Hindlimb muscle (tissue), 1 donor: ENCODE data around the gene FOXO3. TPM values are rescaled to one million over a fixed set of nuclear protein-coding genes. Genes with fewer than 3 reads are reported as not detected.
"Not testable (repeated sequence)": the region's sequence is repeated elsewhere in the genome, so short reads cannot be mapped to it uniquely, and the experiment has no call there.

Experiments
- DNase-seq: peaks from one replicate; pipeline ENCODE4 v3.0.0-alpha.2; 2013
- polyA plus RNA-seq: library from polyadenylated mRNA; unstranded; fragments of 120-200 nt; gene quantifications from one replicate; pipeline ENCODE4 v1.2.1, GENCODE V29; 2013; ENCODE audit not compliant: insufficient read length

FOXO3 gene
- polyA plus RNA-seq, 1 donor: 35.1 TPM

- DNase-seq: no peak
Observed at GRCh38 chr6:108630050-108630714, 69.5 kb downstream of the FOXO3 start.

- DNase-seq: no peak
Observed at GRCh38 chr6:108632441-108632840, 71.7 kb downstream of the FOXO3 start.

GRCh38 chr6:108633436-108633835 lies 72.7 kb downstream of the FOXO3 start:
- DNase-seq: no peak

GRCh38 chr6:108635505-108636226 lies 74.9 kb downstream of the FOXO3 start:
- no peak for DNase-seq

- no peak for DNase-seq
Observed at GRCh38 chr6:108637963-108638362, 77.2 kb downstream of the FOXO3 start.

GRCh38 chr6:108638993-108639392 lies 78.3 kb downstream of the FOXO3 start:
- DNase-seq: no peak

GRCh38 chr6:108640104-108640503 lies 79.4 kb downstream of the FOXO3 start:
- DNase-seq: no peak

- no peak for DNase-seq
Observed at GRCh38 chr6:108643184-108643583, 82.5 kb downstream of the FOXO3 start.

GRCh38 chr6:108644252-108644651 lies 83.5 kb downstream of the FOXO3 start:
- DNase-seq: no peak

GRCh38 chr6:108648191-108648590 lies 87.5 kb downstream of the FOXO3 start:
- DNase-seq: no peak

GRCh38 chr6:108650325-108650724 lies 89.6 kb downstream of the FOXO3 start:
- DNase-seq: no peak

- no peak for DNase-seq
Observed at GRCh38 chr6:108650781-108651180, 90.1 kb downstream of the FOXO3 start.

- DNase-seq: peak; percentile 70
Observed at GRCh38 chr6:108651340-108652227, 90.9 kb downstream of the FOXO3 start.

- DNase-seq: no peak
Observed at GRCh38 chr6:108652375-108652774, 91.7 kb downstream of the FOXO3 start.

- peak; percentile 32 for DNase-seq
Observed at GRCh38 chr6:108653949-108654348, 93.2 kb downstream of the FOXO3 start.

- no peak for DNase-seq
Observed at GRCh38 chr6:108654465-108655106, 93.9 kb downstream of the FOXO3 start.

GRCh38 chr6:108655806-108656651 lies 95.3 kb downstream of the FOXO3 start:
- DNase-seq: peak; percentile 82

GRCh38 chr6:108656836-108657235 lies 96.1 kb downstream of the FOXO3 start:
- peak; percentile 15 for DNase-seq

- DNase-seq: no peak
Observed at GRCh38 chr6:108658174-108658573, 97.5 kb downstream of the FOXO3 start.

GRCh38 chr6:108658785-108659184 lies 98.1 kb downstream of the FOXO3 start:
- not testable (repeated sequence) for DNase-seq

- no peak for DNase-seq
Observed at GRCh38 chr6:108660251-108660650, 99.5 kb downstream of the FOXO3 start.

GRCh38 chr6:108661430-108661829 lies 100.7 kb downstream of the FOXO3 start:
- no peak for DNase-seq
